Stimulated activated memory B cell treated with anti-CD40 and anti-IgM and Interleukin-4, amounts not matched to agents 10 μg/mL and 1 μg/mL and 100 μg/mL, for 72 hours (primary cell): ENCODE results near the gene CBFA2T2.

Experiments used
- ATAC-seq: fragments of 150-1000 bp; cut with Tn5 transposase; 2 replicates; pipeline ENCODE4 v1.10.0; 2021
- H3K27ac Mint-ChIP-seq: one replicate; pipeline ENCODE4 v1.8.0; 2022; ENCODE audit warnings: mild to moderate bottlenecking, mixed read lengths
- H3K27me3 Mint-ChIP-seq: one replicate; pipeline ENCODE4 v1.8.0; 2022; ENCODE audit warnings: mixed read lengths
- H3K36me3 Mint-ChIP-seq: one replicate; pipeline ENCODE4 v1.8.0; 2022; ENCODE audit warnings: mixed read lengths
- H3K4me1 Mint-ChIP-seq: one replicate; pipeline ENCODE4 v1.8.0; 2022; ENCODE audit warnings: mixed read lengths
- H3K4me3 Mint-ChIP-seq: one replicate; pipeline ENCODE4 v1.8.0; 2022; ENCODE audit warnings: mild to moderate bottlenecking, moderate library complexity, mixed read lengths
- H3K9me3 Mint-ChIP-seq: one replicate; pipeline ENCODE4 v1.8.0; 2022; ENCODE audit warnings: mixed read lengths

Gene CBFA2T2

DNA sequence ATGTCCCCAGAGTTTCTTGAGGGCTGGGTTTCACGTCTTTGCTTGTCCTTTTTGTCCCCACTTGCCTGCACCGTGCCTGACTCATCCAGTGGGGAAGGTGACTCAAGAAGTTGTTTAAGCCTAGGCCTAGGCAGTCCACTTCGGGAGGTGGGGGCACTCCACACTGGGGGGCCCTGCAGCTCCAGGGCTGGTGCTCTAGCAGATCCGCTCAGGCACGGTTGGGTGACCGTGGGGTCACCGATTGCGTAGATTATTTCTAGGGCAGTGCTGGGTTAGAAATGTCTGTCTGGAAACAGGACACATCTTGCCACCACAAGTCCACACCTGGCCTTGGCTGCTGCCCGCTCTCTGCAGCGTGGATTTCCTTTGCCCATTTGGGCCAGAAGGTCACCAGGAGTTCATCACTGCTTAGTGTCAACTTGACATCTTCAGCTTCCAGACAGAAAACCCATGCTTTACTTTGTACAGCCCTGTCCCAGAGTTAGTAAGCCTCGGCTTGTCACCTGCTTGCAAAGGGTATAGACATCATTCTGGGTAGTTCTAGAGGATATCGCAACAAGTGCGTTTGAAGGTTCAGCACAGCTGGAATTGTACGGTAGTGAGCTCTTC, 158.6 kb downstream of the CBFA2T2 start:
- peak; percentile 5 for ATAC-seq
- Mint-ChIP-seq H3K9me3 (no peaks in the 10 kb centered on the region), H3K4me1 (peaks cover 30% of the 10 kb centered on the region), H3K4me3 (no peak overlapping the region), H3K27ac (no peak overlapping the region), H3K36me3 (peaks cover 20% of the 10 kb centered on the region), H3K27me3 (no peaks in the 10 kb centered on the region)

DNA sequence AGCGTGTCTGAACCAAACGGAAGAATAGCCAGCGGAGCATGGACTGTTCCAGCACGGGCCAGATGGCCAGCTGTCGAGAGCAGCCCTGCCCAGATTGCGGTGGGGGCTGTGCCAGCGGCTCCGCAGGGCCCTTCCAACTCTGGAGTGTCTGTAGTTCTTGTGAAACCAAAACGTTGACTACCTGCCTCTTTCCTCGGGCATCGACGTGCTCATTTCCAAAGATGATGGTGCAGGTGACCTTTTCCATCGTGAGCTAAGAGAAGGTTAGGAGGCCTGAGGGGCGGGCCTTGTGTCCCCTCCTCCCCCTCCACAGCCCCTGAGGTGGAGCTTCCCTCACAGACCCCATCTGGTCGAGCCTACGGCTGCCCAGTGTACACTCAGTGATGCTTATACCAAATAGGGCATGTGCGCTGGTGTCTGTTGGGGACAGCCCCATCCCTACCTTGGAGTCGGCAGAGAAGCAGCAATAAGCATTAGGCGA, 159.3 kb downstream of the CBFA2T2 start:
- Mint-ChIP-seq H3K36me3 (peaks cover 20% of the 10 kb centered on the region), H3K4me3 (no peak overlapping the region), H3K9me3 (no peaks in the 10 kb centered on the region), H3K27me3 (no peaks in the 10 kb centered on the region), H3K4me1 (peaks cover 34% of the 10 kb centered on the region), H3K27ac (no peak overlapping the region)
- ATAC-seq, result no peak

DNA sequence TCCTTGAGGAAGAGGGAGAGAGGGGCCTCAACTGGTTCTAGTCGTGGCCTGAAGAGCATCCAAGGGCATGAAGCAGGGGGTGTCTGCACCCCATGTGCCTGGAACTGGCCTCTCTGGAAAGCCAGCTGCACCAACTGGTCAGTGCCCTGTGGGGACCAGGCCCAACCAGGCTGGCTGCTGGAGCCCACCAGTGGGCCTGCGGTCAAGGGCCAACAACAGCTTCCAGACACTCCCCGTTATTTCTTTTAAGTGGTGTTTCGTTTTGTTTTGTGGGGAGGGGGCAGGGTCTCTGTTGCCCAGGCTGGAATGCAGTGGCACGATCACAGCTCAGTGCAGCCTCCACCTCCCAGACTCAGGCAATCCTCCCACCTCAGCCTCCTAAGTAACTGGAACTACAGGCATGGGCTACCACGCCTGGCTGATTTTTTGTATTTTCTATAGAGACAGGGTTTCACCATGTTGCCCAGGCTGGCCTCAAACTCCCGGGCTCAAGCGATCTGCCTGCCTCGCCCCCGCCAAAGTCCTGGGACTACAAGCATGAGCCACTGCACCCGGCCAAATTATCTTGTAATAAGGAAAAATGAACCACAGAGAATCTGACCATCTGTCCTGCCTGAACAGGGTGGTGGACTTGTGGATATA, 160.3 kb downstream of the CBFA2T2 start:
- peaks cover 12% of the 10 kb centered on the region for H3K36me3 Mint-ChIP-seq
- H3K27me3 Mint-ChIP-seq, result no peaks in the 10 kb centered on the region
- no peak for ATAC-seq
- H3K27ac Mint-ChIP-seq, result no peak overlapping the region
- H3K4me1 Mint-ChIP-seq, result peaks cover 34% of the 10 kb centered on the region
- H3K9me3 Mint-ChIP-seq, result no peaks in the 10 kb centered on the region
- no peak overlapping the region for H3K4me3 Mint-ChIP-seq

DNA sequence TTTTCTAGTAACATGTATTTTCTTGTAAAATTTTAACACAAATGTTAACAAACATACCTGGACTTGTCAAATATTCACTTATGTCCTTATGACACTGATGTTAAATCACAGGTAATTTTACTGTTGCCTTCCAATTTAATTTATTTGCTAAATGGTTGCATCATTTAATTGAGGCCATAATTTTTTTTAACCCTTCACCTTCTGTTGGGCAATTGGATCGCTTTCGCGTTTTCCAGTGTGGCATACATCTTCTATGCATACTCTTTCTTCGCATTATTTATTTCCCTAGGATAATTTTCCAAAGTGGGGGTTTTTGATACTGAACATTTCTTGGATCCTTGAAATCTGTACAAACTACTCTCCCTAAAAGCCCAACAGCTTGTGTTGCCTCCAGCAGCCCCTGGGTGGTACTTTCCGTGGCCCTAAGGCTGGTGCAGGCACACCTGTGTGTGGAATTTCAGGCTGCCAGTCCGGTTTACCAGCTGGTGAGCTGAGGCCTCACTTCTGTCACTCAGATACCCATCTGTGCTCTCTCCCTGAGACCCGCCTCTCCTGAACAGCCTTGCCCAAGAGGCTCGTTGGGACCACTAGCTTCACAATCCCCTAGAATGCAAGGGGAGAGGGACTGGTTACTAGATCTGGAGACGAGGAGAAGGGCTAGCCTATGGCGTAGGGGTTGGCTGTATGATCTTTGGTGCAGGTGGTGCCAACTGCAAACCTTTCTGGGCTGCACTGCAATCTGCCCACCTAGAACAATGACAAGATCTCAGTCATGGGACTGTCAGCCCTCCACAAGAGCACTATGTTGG, 161.1 kb downstream of the CBFA2T2 start:
- Mint-ChIP-seq H3K27me3 (no peaks in the 10 kb centered on the region), H3K4me1 (peaks cover 34% of the 10 kb centered on the region), H3K4me3 (no peak overlapping the region), H3K36me3 (peaks cover 5% of the 10 kb centered on the region), H3K27ac (no peak overlapping the region), H3K9me3 (no peaks in the 10 kb centered on the region)
- ATAC-seq, result no peak

DNA sequence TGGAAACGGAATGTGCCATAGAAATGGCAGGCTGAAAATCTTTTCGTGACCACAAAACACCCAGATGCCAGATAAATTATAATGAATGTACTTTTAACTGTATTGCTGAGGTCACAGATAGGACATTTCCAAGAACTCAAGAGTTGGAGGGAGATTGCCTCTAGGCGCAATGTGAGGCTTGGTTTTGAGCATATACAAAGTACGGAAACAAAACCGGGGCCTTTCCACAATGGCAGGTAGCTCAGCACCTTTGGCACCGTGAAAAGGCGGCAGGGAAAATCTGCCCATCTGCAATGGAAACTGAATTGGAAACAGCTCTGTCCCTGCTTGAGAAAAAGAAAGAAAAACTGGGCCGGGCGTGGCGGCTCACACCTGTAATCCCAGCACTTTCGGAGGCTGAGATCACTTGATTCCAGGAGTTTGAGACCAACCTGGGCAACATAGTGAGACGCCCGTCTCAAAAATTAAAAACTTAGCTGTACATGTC, 161.7 kb downstream of the CBFA2T2 start:
- Mint-ChIP-seq H3K4me3 (no peak overlapping the region), H3K9me3 (no peaks in the 10 kb centered on the region), H3K27me3 (no peaks in the 10 kb centered on the region), H3K27ac (no peak overlapping the region), H3K36me3 (no peaks in the 10 kb centered on the region), H3K4me1 (peaks cover 34% of the 10 kb centered on the region)
- ATAC-seq, result no peak

DNA sequence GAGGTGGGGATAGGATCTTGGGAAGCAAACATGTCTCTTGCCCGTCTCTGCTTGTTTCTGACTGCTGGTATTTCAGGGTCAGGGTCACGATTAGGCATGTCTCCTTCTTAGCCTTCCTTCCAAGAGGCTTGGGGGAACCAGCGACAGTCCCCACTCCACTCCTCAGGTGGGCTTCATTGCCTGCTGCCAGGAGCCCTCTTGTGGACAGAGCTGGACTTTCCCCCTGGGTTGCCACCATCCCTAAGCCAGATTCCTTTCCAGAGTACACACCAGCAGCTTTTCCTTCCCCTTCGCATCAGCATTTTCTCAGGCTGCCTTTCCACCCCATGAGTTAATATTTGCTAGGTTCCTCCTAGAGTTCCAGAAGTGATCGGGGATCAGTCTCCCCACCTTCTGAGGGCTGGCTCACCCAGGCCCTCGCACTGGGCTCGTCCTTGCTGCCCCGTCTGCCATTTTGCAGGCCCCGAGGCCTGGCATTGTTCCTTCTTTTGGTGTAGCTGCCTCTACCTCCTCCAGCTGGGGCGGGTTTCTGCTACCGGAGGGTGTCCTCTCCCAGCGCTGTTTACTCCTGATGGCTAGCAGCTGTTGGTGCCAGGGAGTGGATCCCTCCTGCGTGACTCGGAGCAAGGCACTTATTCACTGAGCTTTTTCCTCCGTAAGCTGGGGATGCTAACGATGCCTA, 163.5 kb downstream of the CBFA2T2 start:
- ATAC-seq, result peak; percentile 50
- Mint-ChIP-seq H3K9me3 (no peaks in the 10 kb centered on the region), H3K36me3 (no peaks in the 10 kb centered on the region), H3K4me1 (peaks cover 24% of the 10 kb centered on the region), H3K27ac (peak overlapping the region; percentile 79), H3K27me3 (no peaks in the 10 kb centered on the region), H3K4me3 (no peak overlapping the region)

DNA sequence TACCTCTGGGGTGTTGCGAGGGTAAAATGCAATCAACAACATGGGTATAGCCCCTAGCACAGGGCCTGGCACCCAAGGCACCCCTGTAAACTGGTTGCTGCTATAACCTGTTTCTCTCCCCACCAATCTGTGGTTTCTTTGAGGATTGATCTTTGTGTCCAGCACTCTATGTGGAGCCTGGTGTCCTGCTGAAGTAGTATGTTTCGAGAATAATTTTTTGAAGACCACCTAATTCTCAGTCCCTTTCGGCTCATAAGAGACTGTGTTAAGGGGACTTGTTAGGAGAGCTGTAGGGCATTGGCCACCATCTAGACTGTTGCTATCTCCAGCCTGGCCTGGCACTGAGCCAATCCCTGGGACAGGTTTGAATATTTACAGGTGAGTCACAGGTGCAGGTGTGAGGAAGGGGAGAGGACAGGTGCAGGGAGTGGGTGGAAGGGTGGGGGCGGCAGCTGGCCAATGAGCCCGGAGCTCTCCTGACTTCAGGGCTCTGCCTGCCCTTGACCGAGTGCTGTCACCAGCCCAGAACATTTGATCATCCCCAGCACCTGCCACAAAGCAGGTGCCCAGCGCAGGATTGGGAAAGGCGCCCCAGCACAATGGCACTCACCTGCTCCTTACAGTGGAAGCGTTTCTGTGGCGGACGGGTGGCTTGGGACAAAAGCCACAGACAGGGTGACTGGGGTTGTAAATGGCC, 164.2 kb downstream of the CBFA2T2 start:
- no peak overlapping the region for H3K27ac Mint-ChIP-seq
- no peaks in the 10 kb centered on the region for H3K27me3 Mint-ChIP-seq

DNA sequence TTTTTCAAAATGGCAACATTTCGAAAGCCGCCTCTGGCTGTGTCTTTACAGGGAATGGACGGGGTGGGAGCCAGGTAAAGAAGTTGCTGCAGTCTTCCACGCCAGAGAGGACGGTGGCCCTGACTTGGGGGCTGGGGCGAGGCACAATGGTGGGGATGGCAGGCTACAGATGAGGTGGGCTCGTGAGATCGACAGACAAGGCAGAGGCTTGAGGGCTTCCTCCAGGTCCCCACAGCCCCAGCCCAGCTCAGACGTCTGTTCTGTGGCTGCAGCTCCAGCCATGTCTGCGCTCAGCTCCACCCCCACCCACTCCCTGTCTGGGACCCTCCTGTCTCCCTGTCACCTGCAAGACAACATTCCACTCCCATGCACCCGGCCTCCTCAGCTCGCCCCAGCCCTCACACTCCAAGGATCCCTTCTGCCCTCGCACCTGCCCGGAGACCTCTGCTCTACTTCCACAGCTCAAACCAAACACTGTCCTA, 164.8 kb downstream of the CBFA2T2 start:
- peak overlapping the region; percentile 25 for H3K27ac Mint-ChIP-seq
- H3K4me1 Mint-ChIP-seq, result peaks cover 22% of the 10 kb centered on the region
- no peak for ATAC-seq
- no peaks in the 10 kb centered on the region for H3K9me3 Mint-ChIP-seq
- H3K4me3 Mint-ChIP-seq, result no peak overlapping the region
- no peaks in the 10 kb centered on the region for H3K27me3 Mint-ChIP-seq
- peaks cover 6% of the 10 kb centered on the region for H3K36me3 Mint-ChIP-seq

More for the DNA sequence above, 164.2 kb downstream of the CBFA2T2 start:
- Mint-ChIP-seq H3K36me3 (peaks cover 3% of the 10 kb centered on the region), H3K9me3 (no peaks in the 10 kb centered on the region), H3K4me1 (peaks cover 22% of the 10 kb centered on the region), H3K4me3 (no peak overlapping the region)
- ATAC-seq, result no peak

DNA sequence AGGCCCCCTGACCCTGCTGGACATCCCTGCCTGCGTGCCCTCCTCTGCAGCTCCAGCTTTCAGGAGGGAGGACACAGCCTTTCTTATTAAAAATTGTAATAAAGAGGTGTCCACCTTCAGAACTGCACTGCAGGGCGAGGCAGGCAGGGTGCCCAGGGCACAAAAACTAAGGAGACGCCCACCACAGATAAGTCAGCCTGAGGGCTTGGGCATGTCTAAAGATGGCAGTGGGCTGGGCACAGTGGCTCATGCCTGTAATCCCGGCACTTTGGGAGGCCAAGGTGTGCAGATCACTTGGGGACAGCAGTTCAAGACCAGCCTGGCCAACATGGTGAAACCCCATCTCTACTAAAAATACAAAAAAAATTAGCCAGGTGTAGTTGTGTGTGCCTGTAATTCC, 165.3 kb downstream of the CBFA2T2 start:
- Mint-ChIP-seq H3K4me1 (peaks cover 22% of the 10 kb centered on the region), H3K4me3 (no peak overlapping the region), H3K9me3 (no peaks in the 10 kb centered on the region), H3K36me3 (peaks cover 6% of the 10 kb centered on the region), H3K27ac (peak overlapping the region; percentile 25), H3K27me3 (no peaks in the 10 kb centered on the region)
- ATAC-seq, result no peak

DNA sequence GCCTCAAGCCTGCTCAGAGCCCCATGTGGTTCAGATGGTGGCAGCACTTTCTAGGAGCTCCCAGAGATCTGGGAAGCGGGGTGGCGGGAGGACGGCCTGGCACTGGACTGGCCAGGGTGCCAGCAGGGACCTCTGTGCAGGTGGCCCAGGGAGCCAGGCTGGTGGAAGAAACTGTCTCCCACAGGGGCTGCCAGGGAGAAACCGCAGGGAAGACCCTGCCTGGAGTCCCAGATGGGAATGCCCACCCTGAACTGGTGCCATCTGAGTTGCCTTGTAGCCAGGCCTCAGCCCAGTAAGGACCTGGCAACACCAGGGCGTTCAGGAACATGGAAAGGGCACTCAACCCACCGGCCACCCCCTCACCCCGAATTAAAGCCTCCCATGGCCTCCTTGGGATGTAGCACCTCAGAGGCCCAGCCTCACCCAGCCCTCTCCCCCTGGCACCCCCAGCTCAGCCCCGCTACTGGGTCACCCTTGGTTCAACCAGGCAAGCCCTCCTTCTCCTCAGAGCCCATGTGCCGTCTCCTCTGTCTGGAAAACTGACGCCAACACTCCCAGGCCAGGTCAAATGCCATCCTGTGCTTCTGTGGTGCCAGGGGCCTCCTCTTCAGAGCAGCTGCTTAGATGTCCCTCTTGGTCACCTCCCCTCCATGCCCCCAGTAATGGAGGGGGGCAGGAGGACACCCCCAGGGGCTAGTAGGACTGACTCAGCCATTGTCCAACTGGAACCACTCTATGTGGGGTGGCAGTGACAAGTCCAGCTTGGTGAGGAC, 166.3 kb downstream of the CBFA2T2 start:
- ATAC-seq, result no peak
- H3K36me3 Mint-ChIP-seq, result peaks cover 6% of the 10 kb centered on the region
- no peak overlapping the region for H3K27ac Mint-ChIP-seq

DNA sequence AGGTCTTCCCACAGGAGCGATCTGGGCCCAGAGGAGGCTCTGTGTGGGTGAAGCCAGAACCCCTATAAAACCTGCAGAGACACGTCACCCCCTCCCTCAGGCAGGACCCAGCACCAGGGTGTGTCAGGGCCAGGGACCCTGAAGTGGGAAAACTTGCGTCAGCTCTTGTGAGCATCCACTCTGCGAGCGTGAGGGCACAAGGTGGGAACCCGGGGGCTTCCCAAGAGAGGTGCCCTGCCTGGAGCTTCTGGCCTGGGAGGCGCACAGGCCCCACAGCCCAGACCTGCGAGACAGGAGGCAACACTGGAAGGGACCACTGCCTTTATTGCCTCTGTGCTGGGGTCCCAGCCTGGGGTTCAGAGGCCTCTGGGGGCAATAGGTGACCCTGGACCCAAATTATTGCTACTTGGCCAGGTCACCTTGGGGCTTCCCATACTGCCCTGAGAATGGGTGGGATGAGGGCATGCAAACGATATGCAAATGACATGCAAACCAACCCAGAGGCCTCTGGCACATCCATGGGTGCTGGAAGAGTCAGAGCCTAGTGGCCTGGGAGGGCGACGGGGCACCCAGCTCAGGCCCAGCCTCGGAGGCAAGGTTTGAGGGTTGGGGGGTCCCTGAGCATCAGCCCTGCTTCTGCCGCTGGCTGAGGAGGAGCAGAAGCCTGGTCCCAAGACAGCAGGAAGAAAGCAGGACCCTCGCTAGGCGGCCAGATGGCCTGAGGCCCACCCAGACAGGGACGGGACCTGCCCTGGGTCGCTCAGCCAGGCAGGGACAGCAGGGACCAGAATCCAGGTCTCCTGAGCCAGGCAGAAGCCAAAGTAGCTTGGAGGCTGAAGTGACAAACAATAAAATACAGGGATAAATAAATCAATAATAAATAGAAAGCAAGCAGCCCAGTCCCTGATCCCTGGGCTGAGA, 167.1 kb downstream of the CBFA2T2 start:
- H3K4me3 Mint-ChIP-seq, result no peak overlapping the region
- H3K27me3 Mint-ChIP-seq, result no peaks in the 10 kb centered on the region
- no peaks in the 10 kb centered on the region for H3K9me3 Mint-ChIP-seq
- H3K27ac Mint-ChIP-seq, result no peak overlapping the region
- H3K4me1 Mint-ChIP-seq, result peaks cover 18% of the 10 kb centered on the region
- ATAC-seq, result no peak
- H3K36me3 Mint-ChIP-seq, result peaks cover 6% of the 10 kb centered on the region

More for the DNA sequence above, 166.3 kb downstream of the CBFA2T2 start:
- H3K9me3 Mint-ChIP-seq, result no peaks in the 10 kb centered on the region
- peaks cover 22% of the 10 kb centered on the region for H3K4me1 Mint-ChIP-seq
- H3K27me3 Mint-ChIP-seq, result no peaks in the 10 kb centered on the region
- no peak overlapping the region for H3K4me3 Mint-ChIP-seq

DNA sequence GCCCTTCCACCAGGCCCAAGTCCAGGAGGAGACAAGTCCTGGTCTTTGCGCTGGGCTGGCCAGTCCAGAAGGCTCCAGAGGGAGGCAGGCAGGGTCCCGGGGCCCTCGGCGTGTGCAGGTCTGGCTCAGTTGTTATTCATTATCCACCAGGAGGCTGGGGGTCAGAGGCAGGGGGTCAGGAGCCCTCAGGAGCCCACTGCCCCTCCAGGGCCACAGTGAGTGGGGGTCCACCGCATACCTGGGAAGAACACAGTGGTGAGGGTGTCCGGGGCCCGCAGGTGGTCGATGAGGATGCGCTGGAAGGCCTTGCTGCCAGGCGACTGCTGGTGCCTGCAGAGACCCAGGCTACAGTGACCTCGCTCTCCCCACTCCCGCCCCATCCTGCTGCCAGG, 167.8 kb downstream of the CBFA2T2 start:
- Mint-ChIP-seq H3K27ac (no peak overlapping the region), H3K4me3 (no peak overlapping the region), H3K9me3 (no peaks in the 10 kb centered on the region), H3K4me1 (peaks cover 15% of the 10 kb centered on the region), H3K36me3 (peaks cover 6% of the 10 kb centered on the region), H3K27me3 (no peaks in the 10 kb centered on the region)
- ATAC-seq, result no peak

DNA sequence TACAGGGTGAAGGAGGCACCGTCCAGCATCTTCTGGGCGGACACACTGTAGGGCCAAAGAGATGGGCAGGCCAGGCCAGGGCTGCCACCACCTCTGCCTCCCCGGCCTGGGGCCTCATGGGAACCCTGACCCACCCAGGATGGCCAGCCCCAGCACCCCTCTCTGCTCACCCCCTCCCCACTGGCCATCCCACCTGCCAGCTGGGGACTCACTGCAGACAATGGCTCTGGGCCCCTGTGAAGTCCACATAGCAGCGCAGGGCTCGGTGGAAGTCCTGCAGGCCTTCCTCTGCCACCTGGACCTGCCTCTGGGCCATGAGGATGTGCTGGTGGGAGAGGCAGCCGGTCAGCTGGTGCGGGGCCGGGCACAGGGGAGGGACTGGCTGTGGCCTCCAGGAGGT, 168.6 kb downstream of the CBFA2T2 start:
- H3K27me3 Mint-ChIP-seq, result no peaks in the 10 kb centered on the region
- H3K9me3 Mint-ChIP-seq, result no peaks in the 10 kb centered on the region
- no peak overlapping the region for H3K27ac Mint-ChIP-seq
- H3K4me1 Mint-ChIP-seq, result peaks cover 11% of the 10 kb centered on the region
- no peak overlapping the region for H3K4me3 Mint-ChIP-seq
- no peak for ATAC-seq
- peaks cover 6% of the 10 kb centered on the region for H3K36me3 Mint-ChIP-seq
